GM12864 (cell line): Measurements from ENCODE around the gene FABP7.

ENCODE experiments used
- DNase-seq: peaks from one replicate; pipeline ENCODE4 v3.0.0-alpha.2; 2011; ENCODE audit warnings: low read depth
- H3K4me3 ChIP-seq: 2 replicates; pipeline ENCODE4 v1.5.1; 2011; ENCODE audit warnings: mild to moderate bottlenecking, low read depth, low read length, control low read depth
- CTCF ChIP-seq: IDR thresholded peaks from 2 replicates; pipeline ENCODE4 v1.5.1; 2011; ENCODE audit warnings: low read depth, mild to moderate bottlenecking, moderate library complexity, low read length, control low read depth, inconsistent platforms; ENCODE audit errors: missing control alignments

FABP7 gene

DNA sequence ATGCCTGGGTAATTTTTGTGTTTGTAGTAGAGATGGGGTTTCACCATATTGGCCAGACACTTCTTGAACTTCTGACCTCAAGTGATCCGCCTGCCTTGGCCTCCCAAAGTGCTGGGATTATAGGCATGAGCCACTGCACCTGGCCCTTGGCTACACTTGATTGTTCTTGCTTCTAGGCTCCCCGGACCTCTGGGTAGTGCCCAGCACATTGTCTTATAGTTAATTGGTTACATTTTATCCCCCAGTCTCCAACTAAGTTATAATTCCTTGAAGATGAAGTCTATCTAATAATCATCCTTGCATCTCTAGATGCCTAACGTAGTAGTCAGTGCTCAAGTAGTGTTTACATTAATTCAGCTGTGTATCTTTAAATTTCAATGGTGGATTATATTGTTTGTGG is 21.4 kb downstream of the FABP7 start:
- no peak for TF ChIP-seq CTCF
- no peak overlapping the region for H3K4me3 ChIP-seq
- no peak for DNase-seq

- no peak for DNase-seq
- TF ChIP-seq CTCF = no peak
- no peak overlapping the region for H3K4me3 ChIP-seq
Measured at GRCh38 chr6:122801397-122801796, 21.9 kb downstream of the FABP7 start.

DNA sequence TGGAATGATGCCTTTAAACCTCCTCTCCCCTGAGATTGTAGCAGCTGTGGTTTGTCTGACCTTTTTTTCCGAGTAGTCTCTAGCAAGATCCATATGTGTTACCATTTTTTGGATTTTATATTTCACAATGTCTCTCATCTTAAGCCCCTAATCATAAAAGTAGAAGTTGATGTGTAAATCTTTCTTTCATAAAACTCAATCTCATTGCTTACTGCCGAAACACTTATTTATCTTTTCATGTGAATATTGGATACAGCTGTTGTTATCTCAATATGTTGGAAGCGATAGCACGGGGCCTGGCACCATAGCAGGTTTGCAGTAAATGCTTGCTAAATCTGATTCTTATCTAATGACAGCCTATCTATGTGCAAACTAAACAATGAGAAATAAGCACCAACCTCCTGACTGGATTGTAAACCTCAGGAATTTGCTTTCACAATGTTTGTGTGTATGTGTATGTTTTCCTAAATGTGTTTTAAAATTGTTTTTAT is 23.7 kb downstream of the FABP7 start:
- no peak overlapping the region for H3K4me3 ChIP-seq
- no peak for TF ChIP-seq CTCF
- no peak for DNase-seq

DNA sequence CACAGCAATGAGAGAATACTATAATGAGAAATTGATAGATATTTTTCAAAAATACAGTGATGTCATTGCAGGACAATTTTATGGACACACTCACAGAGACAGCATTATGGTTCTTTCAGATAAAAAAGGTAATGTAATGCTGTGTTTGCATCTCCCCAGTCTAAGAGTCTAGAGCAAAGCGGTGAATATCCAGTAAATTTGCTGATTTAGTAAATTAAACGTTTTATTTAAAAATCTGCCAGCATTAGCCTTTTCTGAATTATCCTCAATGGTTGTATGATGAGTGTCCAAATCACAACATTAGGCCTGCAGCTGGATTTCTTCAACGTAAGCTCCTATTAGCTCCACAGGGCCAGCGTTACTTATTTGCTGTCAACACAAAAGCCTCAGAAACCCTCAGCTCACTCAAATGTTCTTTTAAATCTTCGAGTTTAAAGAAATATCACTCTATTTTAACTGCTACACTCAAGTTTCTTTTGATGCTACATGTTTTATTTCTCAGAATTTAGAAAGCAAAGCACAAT is 25.5 kb downstream of the FABP7 start:
- DNase-seq = no peak
- TF ChIP-seq CTCF = no peak
- H3K4me3 ChIP-seq = no peak overlapping the region

DNA sequence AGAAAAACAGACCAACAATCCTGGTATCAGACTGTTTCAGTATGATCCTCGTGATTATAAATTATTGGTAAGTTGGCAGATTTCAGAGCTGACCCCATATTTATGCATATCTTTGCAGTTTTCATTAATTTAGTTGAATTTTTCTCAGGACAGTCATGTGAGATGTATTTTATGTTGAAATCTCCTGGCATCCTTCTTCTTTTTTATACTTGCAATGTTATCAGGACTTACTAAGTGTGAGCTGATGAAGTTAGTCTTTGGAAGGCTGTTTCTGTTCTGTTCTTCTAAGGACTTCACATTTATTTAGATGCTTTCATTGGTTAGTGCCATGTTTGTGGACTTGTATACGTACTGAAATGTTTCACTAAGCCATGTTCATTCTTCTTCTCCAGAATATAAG is 26.8 kb downstream of the FABP7 start:
- TF ChIP-seq CTCF = no peak
- H3K4me3 ChIP-seq = no peak overlapping the region
- DNase-seq = no peak

DNA sequence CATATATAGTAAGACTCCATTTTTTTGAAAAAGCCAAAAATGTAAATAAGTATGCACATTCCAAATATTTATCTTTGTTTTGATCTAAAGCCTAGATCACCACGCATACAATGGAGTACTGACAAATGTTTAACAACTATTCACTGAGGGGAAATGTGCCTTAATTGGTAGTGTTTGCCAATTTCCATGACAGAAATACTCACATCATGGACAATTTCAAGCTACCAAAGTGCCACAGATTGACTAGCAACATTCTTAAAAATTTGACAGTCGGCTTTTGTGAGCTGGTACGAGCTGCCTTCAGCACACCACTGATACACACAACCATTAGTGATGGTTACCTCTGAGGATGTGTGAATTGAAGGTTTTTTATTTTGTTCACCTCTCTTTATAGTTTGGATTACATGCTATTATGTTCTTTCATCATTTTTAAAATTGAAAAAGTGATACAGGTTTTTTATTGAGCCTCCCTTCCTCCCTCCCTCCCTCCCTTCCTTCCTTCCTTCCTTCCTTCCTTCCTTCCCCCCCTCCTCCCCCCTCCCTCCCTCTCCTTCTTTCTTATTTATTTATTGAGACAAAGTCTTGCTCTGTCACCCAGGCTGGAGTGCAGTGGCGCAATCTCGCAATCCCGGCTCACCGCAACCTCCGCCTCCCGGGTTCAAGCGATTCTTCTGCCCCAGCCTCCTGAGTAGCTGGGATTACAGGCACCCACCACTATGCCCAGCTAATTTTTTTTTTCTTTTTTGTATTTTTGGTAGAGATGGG is 28.8 kb downstream of the FABP7 start:
- no peak overlapping the region for H3K4me3 ChIP-seq
- DNase-seq = no peak
- TF ChIP-seq CTCF = no peak

DNA sequence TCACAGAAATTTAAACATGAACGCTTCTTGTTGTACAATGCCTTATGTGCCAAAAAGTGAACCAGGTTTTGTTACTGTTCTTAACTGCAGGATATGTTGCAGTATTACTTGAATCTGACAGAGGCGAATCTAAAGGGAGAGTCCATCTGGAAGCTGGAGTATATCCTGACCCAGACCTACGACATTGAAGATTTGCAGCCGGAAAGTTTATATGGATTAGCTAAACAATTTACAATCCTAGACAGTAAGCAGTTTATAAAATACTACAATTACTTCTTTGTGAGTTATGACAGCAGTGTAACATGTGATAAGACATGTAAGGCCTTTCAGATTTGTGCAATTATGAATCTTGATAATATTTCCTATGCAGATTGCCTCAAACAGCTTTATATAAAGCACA is 29.5 kb downstream of the FABP7 start:
- no peak for TF ChIP-seq CTCF
- no peak overlapping the region for H3K4me3 ChIP-seq

More for the DNA sequence above, 29.5 kb downstream of the FABP7 start:
- no peak for DNase-seq
